Fibroblast of lung (primary cell): Measurements from ENCODE around the gene DQX1. TPM values are rescaled to one million over a fixed set of nuclear protein-coding genes. Genes with fewer than 3 reads are reported as not detected.

Experiments
- DNase-seq, 2 donors: peaks; one replicate each; pipeline versions ENCODE4 v3.0.0 to v3.0.0-alpha.2; 2010; ENCODE audit warnings: low read depth in 2 of 2
- H2AFZ ChIP-seq: 2 replicates; pipeline ENCODE4 v1.5.1; 2012; ENCODE audit warnings: low read length, control low read depth, inconsistent platforms
- H3K27ac ChIP-seq: 2 replicates; pipeline ENCODE4 v1.5.1; 2011; ENCODE audit warnings: low read length, control low read depth; ENCODE audit not compliant: insufficient read depth
- H3K27me3 ChIP-seq: 2 replicates; pipeline ENCODE4 v1.5.1; 2011; ENCODE audit warnings: mild to moderate bottlenecking, low read length; ENCODE audit not compliant: control insufficient read depth, insufficient read depth
- H3K36me3 ChIP-seq: 2 replicates; pipeline ENCODE4 v1.5.1; 2011; ENCODE audit warnings: low read length; ENCODE audit not compliant: control insufficient read depth, insufficient read depth
- H3K4me1 ChIP-seq: 2 replicates; pipeline ENCODE4 v1.5.1; 2011; ENCODE audit warnings: low read length; ENCODE audit not compliant: control insufficient read depth, insufficient read depth; ENCODE audit errors: extremely low read depth
- H3K4me2 ChIP-seq: 2 replicates; pipeline ENCODE4 v1.5.1; 2011; ENCODE audit warnings: low read length, control low read depth; ENCODE audit not compliant: insufficient read depth; ENCODE audit errors: extremely low read depth
- H3K4me3 ChIP-seq, 4 experiments: fragments of 200-600 bp in 1 of 4; sonication (generic) in 1 of 4; replicated peaks in 1 of 4; 2 replicates each; pipeline ENCODE4 v1.5.1; 2011 to 2016; ENCODE audit warnings: low read length in 4 of 4, low read depth in 3 of 4, mild to moderate bottlenecking in 3 of 4, control low read depth in 2 of 4, inconsistent platforms in 1 of 4, mixed read lengths in 1 of 4; ENCODE audit not compliant: insufficient read depth in 1 of 4; ENCODE audit errors: control extremely low read depth in 1 of 4
- H3K79me2 ChIP-seq: 2 replicates; pipeline ENCODE4 v1.5.1; 2012; ENCODE audit warnings: mild to moderate bottlenecking, low read length, inconsistent platforms; ENCODE audit not compliant: control insufficient read depth, insufficient read depth
- H3K9ac ChIP-seq: 2 replicates; pipeline ENCODE4 v1.5.1; 2011; ENCODE audit warnings: mild to moderate bottlenecking, low read length, control low read depth; ENCODE audit not compliant: insufficient read depth
- H3K9me3 ChIP-seq: 2 replicates; pipeline ENCODE4 v1.5.1; 2012; ENCODE audit warnings: low read depth, low read length; ENCODE audit not compliant: control insufficient read depth, insufficient read depth
- H4K20me1 ChIP-seq: 2 replicates; pipeline ENCODE4 v1.5.1; 2011; ENCODE audit warnings: low read length; ENCODE audit not compliant: control insufficient read depth, insufficient read depth; ENCODE audit errors: extremely low read depth
- EZH2 ChIP-seq: IDR thresholded peaks from 2 replicates; pipeline ENCODE4 v1.5.1; 2012; ENCODE audit warnings: low read length, control low read depth, mild to moderate bottlenecking; ENCODE audit errors: missing control alignments
- polyA plus RNA-seq, 2 donors: library from polyadenylated mRNA; depleted of rRNA in 1 of 2; stranded (reverse) in 1 of 2; unstranded in 1 of 2; fragments of >200 nt; gene quantifications; 2 replicates each; pipeline ENCODE4 v1.2.1, GENCODE V29; 2011 to 2012; ENCODE audit warnings: missing spikeins in 1 of 2
- total RNA-seq: library from RNA; depleted of rRNA; stranded (reverse); fragments of >200 nt; gene quantifications from 2 replicates; pipeline ENCODE4 v1.2.1, GENCODE V29; 2014
- TF ChIP-seq, protein P1 (sequence below), 2 donors: IDR thresholded peaks in 1 of 2; conservative IDR thresholded peaks in 1 of 2; 1 replicate in 1 of 2; 2 replicates in 1 of 2; pipeline ENCODE4 v1.5.1; 2011 to 2012; ENCODE audit warnings: low read length in 2 of 2, control low read depth in 1 of 2, inconsistent platforms in 1 of 2, low read depth in 1 of 2, mild to moderate bottlenecking in 1 of 2

The DQX1 gene
- total and polyA plus RNA-seq, 2 donors (not counting 1 experiment from before 2014, with no cell fraction given) = not detected

DNA sequence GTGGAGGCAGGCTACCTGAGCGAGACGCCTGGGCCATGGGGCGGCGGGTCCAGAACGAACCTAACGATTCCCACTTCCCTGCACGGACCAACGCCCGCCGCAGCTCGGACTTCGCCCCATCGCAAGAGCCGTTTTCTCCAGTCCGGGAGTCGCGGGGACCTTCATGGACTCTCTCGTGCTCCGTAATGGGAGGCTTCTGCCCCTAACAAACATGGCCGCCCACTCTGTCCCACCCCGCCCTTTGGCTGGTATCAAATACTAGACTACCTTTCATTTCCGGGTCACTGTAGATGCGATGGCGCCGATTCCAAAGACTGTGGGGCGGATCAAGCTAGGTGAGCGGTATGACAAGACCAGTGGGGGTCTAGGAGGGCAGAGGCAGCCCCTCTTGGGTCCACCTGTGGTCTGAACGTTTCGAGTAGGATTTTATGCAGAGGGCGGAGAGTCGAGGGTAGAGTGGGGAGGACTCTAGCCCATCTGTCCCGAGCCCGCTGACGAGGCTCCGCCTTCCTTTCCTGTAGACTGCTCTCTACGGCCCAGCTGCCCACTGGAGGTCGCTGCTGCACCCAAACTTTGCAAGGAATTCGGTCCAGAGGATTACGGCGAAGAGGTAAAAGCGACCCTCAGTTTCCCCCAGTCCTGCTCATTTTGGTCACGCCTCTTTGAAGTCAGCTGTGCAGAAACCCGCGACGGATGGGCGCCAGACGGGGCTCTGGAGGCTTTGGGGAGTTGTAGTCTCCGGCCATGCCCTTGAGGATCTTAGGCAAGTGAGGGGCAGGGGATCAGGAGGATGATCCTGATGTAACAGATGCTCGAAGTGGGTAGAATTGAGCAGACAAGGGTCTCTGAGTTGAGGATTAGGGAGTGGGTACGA lies 43.0 kb downstream of the DQX1 start, which contains the start of the genes CCDC142 and TTC31:
Gene CCDC142 (minus strand): TSS at position 198 of the 874 bp plus-strand sequence. CDS start 161 bp downstream, at position 37.
Gene TTC31 (plus strand): TSS at position 281 of the 874 bp plus-strand sequence. CDS start 15 bp downstream, at position 296.
- Histone ChIP-seq H2AFZ (peak within 1 kb of the TSS; percentile 99), H3K4me2 (peak within 1 kb of the TSS; percentile 98), H3K27ac (peak within 1 kb of the TSS; percentile 85), H3K79me2 (peaks cover 24% of the 10 kb centered on the region), H3K36me3 (peaks cover 8% of the 10 kb centered on the region), H3K4me1 (peaks cover 11% of the 10 kb centered on the region), H4K20me1 (no peaks in the 10 kb centered on the region), H3K9me3 (no peaks in the 10 kb centered on the region), H3K4me3 (peak within 1 kb of the TSS; percentile 74 to 99 (median 86)), H3K27me3 (no peaks in the 10 kb centered on the region), H3K9ac (peak within 1 kb of the TSS; percentile 74)
- TF ChIP-seq EZH2 = no peak
- TF ChIP-seq, protein P1, sequence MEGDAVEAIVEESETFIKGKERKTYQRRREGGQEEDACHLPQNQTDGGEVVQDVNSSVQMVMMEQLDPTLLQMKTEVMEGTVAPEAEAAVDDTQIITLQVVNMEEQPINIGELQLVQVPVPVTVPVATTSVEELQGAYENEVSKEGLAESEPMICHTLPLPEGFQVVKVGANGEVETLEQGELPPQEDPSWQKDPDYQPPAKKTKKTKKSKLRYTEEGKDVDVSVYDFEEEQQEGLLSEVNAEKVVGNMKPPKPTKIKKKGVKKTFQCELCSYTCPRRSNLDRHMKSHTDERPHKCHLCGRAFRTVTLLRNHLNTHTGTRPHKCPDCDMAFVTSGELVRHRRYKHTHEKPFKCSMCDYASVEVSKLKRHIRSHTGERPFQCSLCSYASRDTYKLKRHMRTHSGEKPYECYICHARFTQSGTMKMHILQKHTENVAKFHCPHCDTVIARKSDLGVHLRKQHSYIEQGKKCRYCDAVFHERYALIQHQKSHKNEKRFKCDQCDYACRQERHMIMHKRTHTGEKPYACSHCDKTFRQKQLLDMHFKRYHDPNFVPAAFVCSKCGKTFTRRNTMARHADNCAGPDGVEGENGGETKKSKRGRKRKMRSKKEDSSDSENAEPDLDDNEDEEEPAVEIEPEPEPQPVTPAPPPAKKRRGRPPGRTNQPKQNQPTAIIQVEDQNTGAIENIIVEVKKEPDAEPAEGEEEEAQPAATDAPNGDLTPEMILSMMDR (conservative IDR thresholded peaks at IDR 0.05 in 1 of 2, IDR thresholded peaks at IDR 0.05 in 1 of 2; ENCODE audit: low read depth in 1 of 2, low read length in 2 of 2) = peak; percentile 85 to 89
- DNase-seq = peak; percentile 93 to 96

DNA sequence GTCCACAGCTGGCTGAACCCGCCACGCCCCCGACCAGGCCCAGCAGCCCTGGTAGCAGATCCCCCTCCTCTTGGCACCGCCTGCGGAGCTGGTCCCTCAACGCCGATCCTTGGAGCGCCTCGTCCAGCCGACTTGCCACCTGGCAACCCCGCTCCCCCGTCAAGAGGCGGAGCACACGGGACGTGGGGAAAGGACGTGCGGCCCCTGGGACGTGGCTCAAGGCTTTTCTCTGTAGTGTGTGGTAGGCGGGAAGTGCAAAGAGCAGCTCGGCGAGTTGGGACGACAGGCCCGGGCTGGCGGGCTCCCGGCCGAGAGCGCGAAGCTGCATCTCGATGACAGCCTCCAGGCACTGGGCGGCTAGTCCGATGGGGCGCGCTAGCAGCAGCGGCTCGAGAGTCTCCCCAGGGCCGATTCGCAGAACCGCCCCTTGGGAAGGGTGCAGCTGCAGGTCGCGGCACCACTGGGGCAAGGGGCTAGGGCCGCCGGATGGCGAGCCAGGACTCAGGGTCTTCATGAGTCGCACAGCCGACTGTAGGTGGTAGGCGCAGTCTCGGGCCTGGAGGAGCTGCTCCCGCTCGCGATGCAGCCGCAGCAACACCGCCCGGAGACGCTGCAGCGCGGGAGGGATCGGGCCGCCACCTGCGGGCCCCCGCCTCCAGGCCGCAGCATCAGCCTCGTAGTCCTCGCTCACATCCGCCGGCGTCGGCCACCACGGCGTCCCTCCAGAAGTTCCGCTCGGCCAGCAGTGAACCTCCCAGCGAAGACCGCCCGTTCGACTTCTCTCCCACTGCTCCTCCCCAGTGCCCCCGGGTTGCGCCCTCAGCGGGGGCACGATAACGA lies 43.9 kb downstream of the DQX1 start:
- DNase-seq = peak in 1 of 2 donors; percentile 36
- Histone ChIP-seq H3K4me3 (peak overlapping the region; percentile 74 to 99 (median 86)), H3K9me3 (no peaks in the 10 kb centered on the region), H3K27me3 (no peaks in the 10 kb centered on the region), H3K4me2 (peak overlapping the region; percentile 92), H3K9ac (peak overlapping the region; percentile 74), H3K79me2 (peaks cover 24% of the 10 kb centered on the region), H2AFZ (peak overlapping the region; percentile 94), H3K36me3 (peaks cover 8% of the 10 kb centered on the region), H4K20me1 (no peaks in the 10 kb centered on the region), H3K27ac (peak overlapping the region; percentile 85), H3K4me1 (peaks cover 8% of the 10 kb centered on the region)
- TF ChIP-seq, protein P1 (conservative IDR thresholded peaks at IDR 0.05 in 1 of 2, IDR thresholded peaks at IDR 0.05 in 1 of 2; ENCODE audit: low read depth in 1 of 2, low read length in 2 of 2) = no peak
- TF ChIP-seq EZH2 = no peak
